Hematopoietic multipotent progenitor cell (in vitro differentiated cells): ENCODE data around the gene CD226. TPM values are rescaled to one million over a fixed set of nuclear protein-coding genes. Genes with fewer than 3 reads are reported as not detected.
A peak's percentile ranks its signal among the peaks of the same experiment; 100 is the strongest.
"Not testable (repeated sequence)": the region's sequence is repeated elsewhere in the genome, so short reads cannot be mapped to it uniquely, and the experiment has no call there.

ENCODE experiments used
- DNase-seq, 3 donors: peaks; one replicate each; pipeline ENCODE4 v3.0.0-alpha.2; 2011 to 2015; ENCODE audit warnings: low read depth in 2 of 3, low spot score in 2 of 3
- total RNA-seq: library from RNA; depleted of rRNA; stranded (reverse); fragments of >200 nt; gene quantifications from one replicate; pipeline ENCODE4 v1.2.3, GENCODE V29; 2012

CD226 gene
- 0.81 TPM for total RNA-seq

- DNase-seq: peak in 1 of 3 donors; percentile 13
Observed at GRCh38 chr18:69947361-69948133, at the start of gene CD226. Gene CD226, minus strand, starts transcription at chr18:69947873. Its CDS starts 467 bp downstream, at chr18:69947406.

DNA sequence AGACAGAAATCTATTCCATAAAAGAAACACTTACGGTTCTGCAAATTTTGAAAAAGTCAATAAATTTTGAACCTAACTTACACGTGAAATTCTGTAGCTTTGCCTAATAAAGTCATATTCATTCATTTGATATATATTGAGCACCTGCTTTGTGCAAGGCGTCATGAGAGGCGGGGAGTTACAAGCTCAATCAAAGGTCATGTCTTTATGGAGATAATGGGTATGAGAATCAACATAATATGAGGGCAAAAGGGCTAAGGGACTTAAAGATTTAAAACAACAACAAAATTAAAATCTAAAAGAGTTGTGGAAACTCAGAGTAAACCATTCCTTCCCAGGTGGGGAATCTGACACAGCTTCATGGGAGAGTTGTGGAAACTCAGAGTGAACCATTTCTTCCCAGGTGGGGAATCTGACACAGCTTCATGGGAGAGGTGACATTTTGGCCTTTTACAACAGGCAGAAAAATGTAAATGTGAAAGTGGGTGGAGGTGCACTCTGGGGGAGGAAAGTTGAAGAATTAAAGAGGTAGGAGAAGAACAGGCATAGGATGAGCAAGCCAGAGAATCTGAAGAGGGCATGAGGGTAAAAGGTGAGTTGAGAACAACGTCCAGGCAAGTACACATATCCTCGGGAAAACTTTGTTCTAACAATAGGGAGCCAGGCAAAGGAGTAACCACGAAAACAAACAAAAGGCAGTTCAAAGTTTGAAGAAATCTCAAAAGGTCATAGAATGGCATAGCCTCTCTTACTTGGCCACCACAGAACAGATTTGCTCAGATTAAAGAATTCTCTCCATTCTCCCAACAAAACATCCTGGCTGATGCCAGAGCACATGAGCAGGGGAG is 49.5 kb upstream of the CD226 start:
- no peak for DNase-seq

DNA sequence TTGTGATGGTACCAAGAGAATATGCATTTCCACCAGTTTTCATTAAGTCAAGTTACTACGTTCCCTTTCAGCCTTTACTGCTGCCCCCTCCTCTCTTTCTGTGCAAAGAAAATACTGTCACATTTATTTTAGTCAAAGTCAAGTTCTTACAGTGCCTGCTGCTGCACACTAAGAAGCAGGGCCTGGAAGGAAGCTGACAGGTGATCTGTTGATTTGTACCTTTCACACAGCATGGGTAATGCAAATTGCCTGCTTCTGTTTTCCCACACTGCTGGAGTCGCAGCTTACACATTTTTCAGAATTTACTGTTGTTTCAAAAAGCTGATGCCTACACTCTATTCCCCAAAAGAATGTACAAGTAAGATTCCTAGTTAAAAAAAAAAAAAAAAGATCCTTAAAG is 48.7 kb upstream of the CD226 start:
- DNase-seq: no peak

DNA sequence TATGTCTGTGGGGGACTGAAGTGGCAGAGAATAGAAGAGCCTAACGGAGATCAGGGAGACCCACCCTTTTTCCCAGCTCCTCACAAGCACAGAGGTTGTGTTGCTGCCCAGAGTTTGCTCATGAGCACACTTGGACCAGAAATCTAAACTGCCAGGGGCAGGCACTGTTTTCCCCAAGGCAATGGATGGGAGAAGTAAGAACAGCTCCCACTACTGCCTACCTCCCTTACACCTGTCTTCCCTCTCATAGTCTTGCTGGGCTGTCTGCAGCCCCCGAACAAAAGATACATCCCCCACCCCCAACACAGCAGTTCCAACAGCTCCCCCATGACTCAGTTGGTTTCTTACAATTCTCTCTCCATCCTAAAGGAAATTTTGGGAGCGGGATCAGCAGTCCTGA is 48.1 kb upstream of the CD226 start:
- DNase-seq: no peak

DNA sequence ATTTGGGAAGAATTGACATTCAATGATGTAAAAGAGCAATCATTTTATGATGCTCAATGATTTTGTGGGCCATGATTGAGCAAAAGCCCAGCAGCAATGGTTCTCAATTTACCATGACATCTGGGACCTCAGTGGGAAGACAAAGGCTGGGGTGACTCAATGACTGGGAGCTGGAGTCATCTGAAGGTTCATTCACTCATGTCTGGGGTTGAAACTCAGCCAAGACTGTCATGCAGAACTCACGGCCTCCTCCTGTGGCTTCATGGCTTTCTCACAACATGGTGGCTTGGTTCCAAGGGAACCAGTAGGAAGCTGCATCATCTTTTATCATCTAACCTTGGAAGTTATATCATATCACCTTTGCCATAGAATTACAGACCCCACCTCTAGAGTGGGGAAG is 45.1 kb upstream of the CD226 start:
- no peak for DNase-seq

- no peak for DNase-seq
Observed at GRCh38 chr18:69987870-69988269, 40.2 kb upstream of the CD226 start.

- DNase-seq: no peak
Observed at GRCh38 chr18:69985239-69985638, 37.6 kb upstream of the CD226 start.

DNA sequence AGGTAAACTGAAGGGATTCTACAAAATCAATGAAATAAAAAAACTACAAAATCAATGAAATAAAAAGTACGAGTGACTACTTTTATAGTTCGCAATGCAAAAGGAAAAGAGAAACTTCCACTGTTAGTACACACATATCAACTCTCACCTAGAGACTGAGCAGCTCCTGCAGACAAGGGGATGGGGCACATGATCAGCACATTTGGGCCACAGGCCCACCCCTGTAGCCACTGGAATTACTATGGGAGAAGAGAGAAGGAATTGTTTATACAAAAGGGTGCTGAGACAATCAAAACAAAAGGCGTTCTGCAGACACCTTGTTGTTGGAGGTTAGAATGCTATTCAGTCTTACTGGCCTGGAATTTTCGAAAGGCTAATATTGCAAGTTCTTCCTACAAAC is 34.7 kb upstream of the CD226 start:
- no peak for DNase-seq

GRCh38 chr18:69981948-69982347 is 34.3 kb upstream of the CD226 start:
- DNase-seq: peak in 1 of 3 donors; percentile 8

- DNase-seq: no peak
Observed at GRCh38 chr18:69980982-69981804, 33.5 kb upstream of the CD226 start.

GRCh38 chr18:69980509-69980908 is 32.8 kb upstream of the CD226 start:
- peak in 1 of 3 donors; percentile 39 for DNase-seq

DNA sequence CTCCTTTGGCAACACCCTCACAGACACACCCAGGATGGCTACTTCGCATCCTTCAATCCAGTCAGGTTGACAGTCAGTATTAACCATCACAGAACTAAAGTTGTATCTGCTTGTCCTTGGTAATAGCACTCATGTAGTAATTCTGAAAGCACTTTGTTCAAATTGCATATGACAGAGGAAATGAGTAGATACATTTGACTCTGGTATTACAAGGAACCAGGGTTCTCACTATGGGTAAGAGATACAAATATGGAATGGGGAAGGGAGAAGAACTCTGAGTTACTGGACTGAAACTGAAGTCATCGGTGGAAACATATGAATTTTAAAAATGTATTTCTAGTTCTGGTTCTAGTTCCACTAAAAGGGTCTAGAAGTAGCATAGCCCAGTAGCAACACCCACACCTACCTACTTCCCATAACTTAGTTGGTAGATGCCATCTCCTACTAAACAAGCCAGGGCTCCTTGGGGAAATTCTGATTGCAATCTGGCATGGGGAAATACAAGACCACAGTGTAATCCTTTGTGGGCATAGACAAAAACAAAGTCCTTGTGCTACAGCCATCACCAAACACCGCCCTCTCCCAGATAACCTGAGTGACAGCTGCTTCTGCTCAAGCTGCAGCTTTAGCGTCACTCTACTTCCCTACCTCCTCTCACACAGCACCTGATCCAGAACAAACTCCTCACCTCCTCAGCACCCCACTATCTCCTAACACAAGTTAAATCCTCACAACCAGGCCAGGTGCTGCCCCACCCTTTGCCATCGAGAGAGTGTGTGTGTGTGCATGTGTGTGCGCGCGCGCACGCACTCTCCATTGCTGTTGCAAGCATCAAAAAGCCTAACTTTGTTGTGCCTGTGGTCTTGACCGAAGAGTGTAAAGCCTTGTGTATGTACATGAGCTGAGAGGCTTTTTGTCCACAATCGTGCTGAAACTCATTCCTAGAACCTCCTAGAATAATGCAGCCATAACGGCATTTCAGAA is 31.4 kb upstream of the CD226 start:
- DNase-seq: no peak

- not testable (repeated sequence) for DNase-seq
Observed at GRCh38 chr18:69975294-69975693, 27.6 kb upstream of the CD226 start.

- no peak for DNase-seq
Observed at GRCh38 chr18:69974365-69974764, 26.7 kb upstream of the CD226 start.

GRCh38 chr18:69969491-69969890 is 21.8 kb upstream of the CD226 start:
- no peak for DNase-seq

DNA sequence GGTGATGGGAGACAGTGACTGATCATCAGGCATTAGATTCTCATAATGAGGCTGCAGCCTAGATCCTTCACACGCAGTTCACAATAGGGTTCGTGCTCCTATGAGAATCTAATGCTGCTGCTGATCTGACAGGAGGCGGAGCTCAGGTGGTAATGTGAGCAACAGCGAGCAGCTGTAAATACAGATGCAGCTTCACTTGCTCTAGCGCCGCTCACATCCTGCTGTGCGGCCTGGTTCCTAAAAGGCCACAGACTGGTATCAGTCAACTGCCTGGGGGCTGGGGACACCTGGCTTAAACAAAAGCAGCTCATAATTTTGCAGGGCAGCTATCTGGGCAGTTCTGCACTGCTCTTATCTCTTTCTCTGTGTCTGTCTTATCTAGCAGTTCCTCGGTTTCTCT is 20.4 kb upstream of the CD226 start:
- DNase-seq: no peak

DNA sequence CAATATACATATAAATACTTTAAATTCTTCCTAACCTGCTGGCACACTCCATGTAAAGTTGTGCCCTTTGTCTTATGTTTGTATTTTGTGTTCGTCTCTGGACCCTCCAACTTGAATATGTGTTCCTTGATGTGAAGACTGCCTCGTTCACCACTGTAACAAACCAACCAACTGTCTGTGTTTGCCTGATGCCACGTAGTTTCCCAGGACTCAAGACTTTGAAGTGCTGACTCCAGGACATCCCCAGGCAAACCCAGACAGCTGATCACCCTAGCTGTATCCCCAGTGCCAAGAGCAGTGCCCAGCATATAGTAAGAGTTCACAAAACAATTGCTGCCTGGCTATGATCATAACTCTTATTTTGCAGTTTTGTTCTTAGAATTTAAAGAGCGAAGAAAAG is 15.5 kb upstream of the CD226 start:
- DNase-seq: no peak

DNA sequence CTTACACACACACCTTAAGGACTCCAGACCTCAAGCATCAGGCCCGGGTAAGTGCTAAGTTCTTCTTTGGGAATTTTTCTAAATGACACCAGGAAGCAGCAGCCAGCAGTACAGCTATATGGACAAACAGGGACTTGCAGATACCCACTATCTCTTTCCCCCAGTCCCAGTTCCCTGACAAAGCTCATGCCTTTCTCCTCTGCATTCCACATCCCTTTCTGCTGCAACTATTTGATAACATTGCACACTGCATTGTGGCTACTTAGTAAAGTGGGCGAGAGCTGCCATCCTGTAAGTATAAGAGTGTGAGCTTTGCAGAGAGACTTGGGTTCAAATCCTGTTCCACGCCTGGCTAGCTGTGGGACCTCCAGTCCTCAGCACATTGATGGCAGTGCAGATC is 14.0 kb upstream of the CD226 start:
- DNase-seq: no peak

- no peak for DNase-seq
Observed at GRCh38 chr18:69958422-69958821, 10.7 kb upstream of the CD226 start.

DNA sequence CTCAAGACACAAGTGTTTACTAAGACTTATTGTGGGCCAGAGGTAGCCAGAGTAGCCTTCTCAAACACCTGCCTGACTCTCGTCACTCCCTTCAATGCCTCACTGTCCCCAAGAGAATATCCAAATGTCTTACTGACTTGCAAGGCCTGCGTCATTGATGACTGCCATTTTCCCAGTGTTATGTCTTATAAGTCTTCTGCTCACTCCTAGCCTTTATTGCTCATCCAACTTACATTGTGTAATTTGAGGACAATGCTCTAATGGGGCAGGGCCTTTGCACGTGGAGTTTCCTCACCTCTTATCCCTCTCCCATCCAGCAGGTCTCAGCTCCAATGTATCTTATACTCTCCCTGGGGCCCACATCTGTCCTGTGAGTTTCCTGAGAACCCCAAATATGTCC is 10.1 kb upstream of the CD226 start:
- no peak for DNase-seq
